Measurements from ENCODE around the gene BST2. TPM values are rescaled to one million over a fixed set of nuclear protein-coding genes. Genes with fewer than 3 reads are reported as not detected.

Gene BST2, protein sequence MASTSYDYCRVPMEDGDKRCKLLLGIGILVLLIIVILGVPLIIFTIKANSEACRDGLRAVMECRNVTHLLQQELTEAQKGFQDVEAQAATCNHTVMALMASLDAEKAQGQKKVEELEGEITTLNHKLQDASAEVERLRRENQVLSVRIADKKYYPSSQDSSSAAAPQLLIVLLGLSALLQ
- 4.5 TPM for total RNA-seq

DNA sequence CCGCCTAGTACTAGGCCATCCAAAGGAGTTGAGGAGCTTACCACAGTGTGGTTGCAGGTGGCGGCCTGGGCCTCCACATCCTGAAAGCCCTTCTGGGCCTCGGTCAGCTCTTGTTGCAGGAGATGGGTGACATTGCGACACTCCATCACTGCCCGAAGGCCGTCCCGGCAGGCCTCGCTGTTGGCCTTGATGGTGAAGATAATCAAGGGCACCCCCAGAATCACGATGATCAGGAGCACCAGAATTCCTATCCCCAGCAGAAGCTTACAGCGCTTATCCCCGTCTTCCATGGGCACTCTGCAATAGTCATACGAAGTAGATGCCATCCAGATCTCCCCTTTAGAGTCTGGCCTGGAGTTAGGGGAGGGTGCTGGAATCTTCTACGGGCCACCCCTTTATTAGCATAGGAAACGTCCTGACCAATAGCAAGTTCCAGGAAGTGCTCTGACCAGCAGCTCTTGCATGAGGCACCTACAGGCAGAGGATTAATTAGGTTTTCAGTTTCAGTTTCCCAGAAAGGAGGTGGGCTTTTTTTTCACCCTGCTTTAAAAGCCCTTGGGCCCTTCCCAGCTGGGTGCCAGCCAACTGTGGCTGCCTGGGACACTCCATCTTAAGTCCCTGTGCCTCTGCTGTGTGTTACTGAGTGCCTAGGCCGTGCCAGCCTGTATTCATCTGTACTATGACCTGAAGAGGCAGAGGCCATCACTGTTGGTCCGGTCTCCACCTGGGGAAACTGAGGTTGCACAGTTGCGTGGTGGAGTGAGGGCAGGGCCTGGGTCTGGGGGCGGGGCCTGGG, at the start of gene BST2:
BST2 (minus strand) TSS at position 381 of the 796 bp plus-strand sequence; CDS start at position 326, 55 bp downstream.

DNA sequence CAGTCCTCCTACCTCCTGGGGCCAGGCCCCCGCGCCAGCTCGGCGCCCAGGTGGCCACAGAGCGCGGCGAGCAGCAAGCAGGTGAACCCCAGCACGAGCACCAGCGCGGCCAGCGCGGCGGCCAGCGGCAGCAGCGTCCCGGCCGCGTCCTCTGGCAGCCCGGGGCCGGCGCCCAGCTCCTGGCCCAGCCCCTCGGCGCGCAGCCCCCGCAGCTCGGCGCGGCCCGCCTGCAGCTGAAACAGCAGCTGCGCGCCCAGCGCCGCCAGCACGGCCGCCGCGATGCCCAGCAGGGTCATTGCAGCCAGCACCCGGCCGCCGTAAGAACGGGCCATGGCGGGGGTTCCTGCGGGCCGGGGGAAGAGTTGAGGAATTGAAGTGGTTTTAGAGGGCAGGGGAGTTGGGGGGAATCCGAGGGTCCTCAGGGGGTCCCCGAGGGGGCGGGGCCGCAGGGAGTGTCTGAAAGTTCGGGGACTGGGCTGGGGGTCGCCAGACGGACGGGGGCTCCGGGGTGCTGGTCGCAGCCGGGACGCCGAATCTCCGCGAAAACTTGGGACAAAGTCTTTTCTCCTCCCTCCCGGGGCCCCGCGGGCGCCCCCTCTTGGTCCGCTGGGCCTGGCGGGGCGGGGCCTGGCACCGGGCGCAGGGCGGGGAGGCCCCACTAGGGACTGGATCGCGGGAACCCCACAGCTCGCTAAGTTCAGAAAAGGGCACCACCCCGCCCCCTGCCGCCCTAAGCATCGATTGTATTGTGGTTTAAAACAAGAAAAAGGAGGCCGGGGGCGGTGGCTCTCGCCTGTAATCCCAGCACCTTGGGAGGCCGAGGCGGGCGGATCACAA, 42.9 kb upstream of the BST2 start, which contains the start of gene TMEM221:
TMEM221 (minus strand) TSS at position 538 of the 837 bp plus-strand sequence; CDS start at position 332, 206 bp downstream.

DNA sequence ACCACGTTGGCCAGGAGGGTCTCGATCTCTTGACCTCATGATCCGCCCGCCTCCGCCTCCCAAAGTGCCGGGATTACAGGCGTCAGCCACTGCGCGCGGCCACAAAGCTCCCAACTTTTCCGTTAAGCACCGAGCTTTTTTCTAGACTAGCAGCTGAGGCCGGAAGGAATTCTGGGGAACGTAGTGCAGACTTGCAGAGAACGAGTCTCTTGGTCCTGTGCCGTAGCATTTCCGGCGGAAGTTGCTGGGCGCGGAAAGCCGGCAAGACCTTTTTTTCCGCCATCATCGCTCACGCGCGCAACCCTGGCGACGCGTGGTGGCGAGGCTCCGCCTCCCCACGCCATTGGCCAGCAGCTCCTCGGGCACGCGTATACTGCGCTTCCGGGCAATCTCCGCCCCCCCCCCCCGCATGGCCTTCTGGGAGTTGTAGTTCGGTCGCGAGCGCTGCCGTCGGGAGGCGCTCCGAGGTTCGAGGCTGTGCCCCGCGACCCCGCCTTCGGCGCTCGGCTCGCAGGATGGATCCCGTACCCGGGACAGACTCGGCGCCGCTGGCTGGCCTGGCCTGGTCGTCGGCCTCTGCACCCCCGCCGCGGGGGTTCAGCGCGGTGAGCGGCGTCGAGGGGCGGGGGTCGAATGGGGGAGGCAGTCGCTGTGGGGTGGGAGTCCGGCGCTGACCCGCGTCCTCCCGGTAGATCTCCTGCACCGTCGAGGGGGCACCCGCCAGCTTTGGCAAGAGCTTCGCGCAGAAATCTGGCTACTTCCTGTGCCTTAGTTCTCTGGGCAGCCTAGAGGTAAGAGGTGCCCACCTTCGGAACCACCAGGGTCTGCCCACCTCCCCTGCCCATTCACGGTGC, 14.4 kb upstream of the BST2 start, which contains the start of gene MVB12A:
MVB12A (plus strand) TSS at position 427 of the 854 bp plus-strand sequence; CDS start at position 516, 89 bp downstream.

DNA sequence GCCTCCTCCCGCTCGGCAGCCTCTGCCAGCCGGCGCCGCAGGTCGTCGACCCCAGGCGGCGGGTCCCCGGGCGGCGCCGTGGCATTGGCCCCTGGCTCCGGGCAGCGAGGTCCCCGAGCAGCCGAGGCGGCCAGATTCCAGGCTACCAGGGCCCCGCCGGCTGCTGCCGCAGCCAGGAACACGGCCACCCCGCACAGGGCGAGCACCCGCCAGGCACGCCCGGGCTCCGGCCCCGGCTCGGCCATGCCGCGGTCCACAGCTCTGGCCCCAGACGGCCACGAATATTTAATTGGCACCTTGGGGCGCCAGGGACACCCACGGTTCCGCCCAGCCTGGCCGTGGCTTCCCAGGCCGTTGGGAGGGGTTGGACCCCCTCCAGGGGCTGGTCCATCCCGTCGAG, 11.5 kb downstream of the BST2 start, which contains the start of gene CCDC194:
CCDC194 (minus strand) TSS at position 283 of the 400 bp plus-strand sequence; CDS start at position 245, 38 bp downstream.

DNA sequence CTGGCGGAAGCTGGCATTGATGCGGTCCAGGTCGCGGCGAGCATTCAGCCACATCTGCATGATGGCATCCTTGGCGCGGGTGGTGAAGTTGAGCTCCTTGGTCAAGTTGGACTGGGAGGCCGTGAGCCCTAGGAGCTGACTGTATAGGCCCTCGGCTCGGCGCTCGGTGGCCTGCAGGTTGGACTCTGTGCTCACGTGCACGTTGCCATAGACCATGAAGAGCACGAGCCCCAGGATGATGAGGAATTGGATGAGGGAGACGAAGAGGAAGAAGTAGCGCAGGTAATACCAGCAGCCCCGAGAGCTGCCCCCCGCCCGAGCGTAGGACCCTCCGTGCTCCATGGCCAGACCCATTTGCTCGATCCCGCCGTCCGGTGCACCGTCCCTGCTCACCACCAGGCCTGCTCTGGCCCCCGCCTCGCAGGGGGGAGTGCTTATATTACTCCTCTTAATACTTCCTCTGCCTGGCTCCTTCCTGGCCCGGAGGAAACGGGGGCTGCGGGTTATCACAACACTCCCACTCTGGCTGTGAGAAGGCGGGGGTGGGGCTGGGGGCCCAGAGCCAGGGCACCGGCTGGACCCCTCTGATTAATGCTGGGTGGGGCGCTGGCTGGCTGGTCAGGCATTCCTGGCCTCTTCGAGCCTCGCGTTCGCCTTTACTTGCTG, 28.4 kb downstream of the BST2 start, which contains the start of gene PLVAP:
PLVAP (minus strand) TSS at position 408 of the 666 bp plus-strand sequence; CDS start at position 354, 54 bp downstream.

Other genes with a start within 250 kb of the BST2 start
- gene USE1, start 190.3 kb downstream of the BST2 start, total RNA-seq = 29.1 TPM
- gene OCEL1, start 179.4 kb downstream of the BST2 start, total RNA-seq = 7.4 TPM
- gene NR2F6, start 159.7 kb downstream of the BST2 start, total RNA-seq = 36.3 TPM
- 5.5 TPM for gene USHBP1, start 140.9 kb downstream of the BST2 start, total RNA-seq
- gene BABAM1, start 138.2 kb downstream of the BST2 start, total RNA-seq = 58.2 TPM
- 0.55 TPM for gene ANKLE1, start 123.7 kb downstream of the BST2 start, total RNA-seq
- gene ABHD8, start 102.2 kb downstream of the BST2 start, total RNA-seq = 25.3 TPM
- gene MRPL34, start 99.8 kb downstream of the BST2 start, total RNA-seq = 57.7 TPM
- gene DDA1, start 96.1 kb downstream of the BST2 start, total RNA-seq = 15.1 TPM
- gene ANO8, start 70.8 kb downstream of the BST2 start, total RNA-seq = 26.3 TPM
- gene GTPBP3, start 68.1 kb downstream of the BST2 start, total RNA-seq = 27.8 TPM
- gene PLVAP, start 28.3 kb downstream of the BST2 start, total RNA-seq = 34.9 TPM
- gene CCDC194, start 11.4 kb downstream of the BST2 start, total RNA-seq = not detected
- 25.2 TPM for gene MVB12A, start 14.4 kb upstream of the BST2 start, total RNA-seq
- 2.5 TPM for gene TMEM221, start 43.0 kb upstream of the BST2 start, total RNA-seq
- 3.6 TPM for gene NXNL1, start 55.3 kb upstream of the BST2 start, total RNA-seq
- gene SLC27A1, start 64.9 kb upstream of the BST2 start, total RNA-seq = 33.2 TPM
- 50.2 TPM for gene PGLS, start 106.0 kb upstream of the BST2 start, total RNA-seq
- gene COLGALT1, start 150.0 kb upstream of the BST2 start, total RNA-seq = 43.4 TPM

All from camera-type eye (tissue), 1 donor.